Cardiac fibroblast (primary cell): ENCODE data around the gene RAPGEF6.
A peak's percentile ranks its signal among the peaks of the same experiment; 100 is the strongest.

Experiments
- DNase-seq, 2 donors: peaks; one replicate each; pipeline versions ENCODE4 v3.0.0 to v3.0.0-alpha.2; 2010; ENCODE audit warnings: low read depth in 2 of 2
- H3K4me3 ChIP-seq, 2 donors: replicated peaks in 1 of 2; 1 replicate in 1 of 2; 2 replicates in 1 of 2; pipeline ENCODE4 v1.5.1; 2011; ENCODE audit warnings: low read depth in 2 of 2, low read length in 2 of 2, mild to moderate bottlenecking in 2 of 2, moderate library complexity in 1 of 2
- TF ChIP-seq, protein P1 (sequence below): IDR thresholded peaks from one replicate; pipeline ENCODE4 v1.5.1; 2011; ENCODE audit warnings: low read depth, mild to moderate bottlenecking, low read length, inconsistent platforms

RAPGEF6 gene

DNA sequence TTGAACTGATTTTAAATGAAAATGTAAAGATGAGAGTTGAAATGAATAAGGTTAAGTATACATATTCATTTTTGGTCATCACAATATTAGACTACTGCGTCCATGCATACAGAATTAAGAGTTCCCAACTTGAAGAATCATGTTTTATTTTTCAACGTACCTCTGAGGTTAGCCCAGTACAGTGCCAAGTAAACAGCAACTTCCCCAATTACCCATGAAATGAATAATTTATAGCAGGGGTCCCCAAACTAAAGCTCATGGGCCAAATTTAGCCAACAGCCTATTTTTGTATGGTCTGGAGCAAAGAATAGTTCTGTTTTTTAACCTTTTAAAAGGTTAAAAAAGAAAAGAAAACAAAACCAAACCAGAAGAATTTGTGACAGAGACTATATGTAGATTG lies 203.2 kb downstream of the RAPGEF6 start:
- DNase-seq: no peak
- H3K4me3 ChIP-seq: no peak overlapping the region
- TF ChIP-seq, protein P1, sequence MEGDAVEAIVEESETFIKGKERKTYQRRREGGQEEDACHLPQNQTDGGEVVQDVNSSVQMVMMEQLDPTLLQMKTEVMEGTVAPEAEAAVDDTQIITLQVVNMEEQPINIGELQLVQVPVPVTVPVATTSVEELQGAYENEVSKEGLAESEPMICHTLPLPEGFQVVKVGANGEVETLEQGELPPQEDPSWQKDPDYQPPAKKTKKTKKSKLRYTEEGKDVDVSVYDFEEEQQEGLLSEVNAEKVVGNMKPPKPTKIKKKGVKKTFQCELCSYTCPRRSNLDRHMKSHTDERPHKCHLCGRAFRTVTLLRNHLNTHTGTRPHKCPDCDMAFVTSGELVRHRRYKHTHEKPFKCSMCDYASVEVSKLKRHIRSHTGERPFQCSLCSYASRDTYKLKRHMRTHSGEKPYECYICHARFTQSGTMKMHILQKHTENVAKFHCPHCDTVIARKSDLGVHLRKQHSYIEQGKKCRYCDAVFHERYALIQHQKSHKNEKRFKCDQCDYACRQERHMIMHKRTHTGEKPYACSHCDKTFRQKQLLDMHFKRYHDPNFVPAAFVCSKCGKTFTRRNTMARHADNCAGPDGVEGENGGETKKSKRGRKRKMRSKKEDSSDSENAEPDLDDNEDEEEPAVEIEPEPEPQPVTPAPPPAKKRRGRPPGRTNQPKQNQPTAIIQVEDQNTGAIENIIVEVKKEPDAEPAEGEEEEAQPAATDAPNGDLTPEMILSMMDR: no peak

DNA sequence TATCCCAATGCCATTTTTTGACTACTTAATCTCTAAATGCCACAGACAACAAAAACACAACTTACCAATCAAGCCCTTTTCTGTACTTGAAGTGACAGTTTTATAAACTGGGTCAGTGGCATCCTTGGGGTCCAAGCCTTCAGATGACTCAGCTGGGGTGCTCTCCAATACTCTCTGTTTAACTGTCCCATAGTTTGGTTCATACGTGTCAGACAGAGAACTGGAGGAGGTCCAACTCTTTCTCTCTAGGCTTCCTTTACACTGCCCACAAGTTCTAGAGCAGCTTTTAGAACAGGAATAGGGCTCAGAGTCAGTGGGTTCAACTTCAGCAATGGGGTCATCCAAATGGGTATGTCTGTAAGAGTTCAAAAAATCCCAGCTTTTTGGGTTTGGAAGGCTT lies 204.2 kb downstream of the RAPGEF6 start:
- TF ChIP-seq, protein P1: no peak

DNA sequence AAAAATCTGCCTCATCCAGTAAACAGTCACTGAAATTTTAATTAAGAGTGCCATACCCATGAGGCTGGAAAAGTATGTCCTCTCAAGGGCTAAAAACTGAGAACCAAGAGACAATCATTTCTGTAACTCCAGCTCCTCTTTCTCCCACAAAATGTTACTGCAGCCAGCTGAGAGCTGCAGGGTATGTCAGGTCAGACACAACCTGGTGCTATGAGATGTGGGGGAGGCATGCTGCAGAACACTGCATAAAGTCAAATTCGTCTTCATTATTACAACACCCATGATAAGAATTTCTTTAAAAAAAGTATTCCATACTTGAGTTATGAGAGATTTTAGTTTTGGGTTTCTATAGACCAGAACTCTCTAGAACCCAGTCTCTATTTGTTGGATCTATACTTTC lies 209.0 kb downstream of the RAPGEF6 start:
- H3K4me3 ChIP-seq: no peak overlapping the region
- TF ChIP-seq, protein P1: no peak
- no peak for DNase-seq

More for the DNA sequence above, 204.2 kb downstream of the RAPGEF6 start:
- peak; percentile 8 to 60 for DNase-seq
- H3K4me3 ChIP-seq: no peak overlapping the region

DNA sequence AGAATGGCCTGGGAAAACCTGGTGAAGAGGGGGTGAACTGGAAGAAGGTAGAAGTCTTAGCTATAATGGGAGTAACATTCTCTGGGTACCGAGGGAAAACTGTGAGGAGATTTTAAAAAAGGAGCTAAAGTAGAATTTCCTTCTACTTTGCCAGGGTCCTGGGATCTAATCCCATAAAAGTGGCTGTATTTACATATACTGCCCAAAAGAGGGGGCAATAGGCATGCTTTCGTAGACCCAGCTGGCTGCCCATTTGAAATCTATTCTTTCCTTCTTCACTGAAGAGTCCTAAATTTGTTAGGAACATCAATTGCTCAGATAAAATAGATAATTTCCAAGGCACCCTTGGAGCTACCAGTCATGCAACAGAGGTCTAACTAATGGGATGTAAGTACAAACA lies 212.0 kb downstream of the RAPGEF6 start:
- TF ChIP-seq, protein P1: peak; percentile 60
- DNase-seq: peak; percentile 52 to 65
- H3K4me3 ChIP-seq: no peak overlapping the region

DNA sequence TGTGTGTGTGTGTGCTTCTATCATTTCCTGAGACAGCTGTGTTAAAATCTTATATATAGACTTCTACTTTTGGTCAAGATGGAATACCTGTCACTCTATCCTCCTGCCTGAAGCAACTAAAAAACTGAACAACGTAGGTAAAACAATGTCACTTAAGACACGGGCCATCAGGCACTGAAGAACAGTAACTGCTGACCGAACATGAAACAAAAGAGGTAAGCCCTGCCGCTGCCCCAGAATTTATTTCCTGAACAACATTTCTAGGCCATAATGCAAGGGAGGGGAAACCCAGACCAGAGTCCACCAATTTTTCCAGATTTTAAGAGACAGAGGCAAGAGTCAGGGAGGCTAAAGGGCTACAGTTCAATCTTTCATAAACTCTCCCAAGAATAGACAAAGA lies 215.2 kb downstream of the RAPGEF6 start:
- no peak for DNase-seq
- TF ChIP-seq, protein P1: no peak
- no peak overlapping the region for H3K4me3 ChIP-seq

DNA sequence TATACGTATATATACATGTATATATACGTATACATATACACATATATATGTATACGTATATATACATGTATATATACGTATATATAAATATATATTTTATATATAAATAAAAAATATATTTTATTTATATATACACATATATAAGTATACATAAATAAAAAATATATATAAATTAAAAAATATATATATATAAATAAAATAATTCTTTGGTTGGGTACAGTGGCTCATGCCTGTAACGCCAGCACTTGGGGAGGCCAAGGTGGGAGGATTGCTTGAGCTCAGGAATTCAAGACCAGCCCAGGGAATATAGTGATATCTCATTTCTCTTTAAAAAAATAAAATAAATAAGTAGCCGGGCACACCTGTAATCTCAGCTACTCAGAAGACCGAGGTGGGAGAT lies 216.2 kb downstream of the RAPGEF6 start:
- no peak overlapping the region for H3K4me3 ChIP-seq
- no peak for DNase-seq
- TF ChIP-seq, protein P1: no peak

DNA sequence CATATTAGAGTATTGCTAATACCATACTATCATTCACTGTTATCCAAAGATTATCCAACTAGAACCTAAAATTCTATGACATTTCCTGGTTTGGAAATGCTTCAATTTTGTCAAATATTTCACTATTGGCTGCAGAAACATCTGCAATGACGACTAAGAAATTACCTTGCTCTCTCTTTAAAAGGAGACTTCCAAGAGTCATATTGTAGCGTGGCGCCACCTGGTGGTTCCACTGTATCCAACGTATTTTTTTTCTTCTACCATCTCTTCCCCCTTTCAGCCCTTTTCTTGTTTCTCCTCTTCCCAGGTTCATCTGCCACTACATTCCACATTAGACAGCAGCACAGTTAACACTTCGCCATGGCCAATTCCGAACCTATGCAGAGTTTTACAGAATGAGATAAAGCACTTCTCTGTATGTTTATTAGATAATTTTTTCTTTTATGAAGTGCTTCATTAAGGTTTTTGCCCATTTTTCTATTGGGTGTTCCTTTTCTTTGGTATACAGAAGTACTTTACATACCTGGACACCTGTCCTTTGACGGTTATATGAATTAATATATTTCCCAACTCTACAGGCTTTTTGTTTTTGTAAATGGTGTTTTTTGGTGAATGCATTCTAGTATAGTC lies 217.7 kb downstream of the RAPGEF6 start:
- H3K4me3 ChIP-seq: no peak overlapping the region
- TF ChIP-seq, protein P1: peak; percentile 73
- peak; percentile 85 to 86 for DNase-seq
